HEK293 (cell line): ENCODE measurements around the gene CREB5.

Experiments used
- CTCF ChIP-seq: fragments of 450-650 bp; formaldehyde crosslinking; IDR thresholded peaks from 2 replicates; pipeline ENCODE4 v1.5.1; 2016; ENCODE audit warnings: missing biosample characterization, missing genetic modification characterization
- TSHZ1 ChIP-seq: fragments of 450-650 bp; formaldehyde crosslinking; IDR thresholded peaks from 2 replicates; pipeline ENCODE4 v1.5.1; 2016; ENCODE audit warnings: missing biosample characterization, missing genetic modification characterization, borderline replicate concordance
- ZNF248 ChIP-seq: fragments of 450-650 bp; formaldehyde crosslinking; IDR thresholded peaks from 2 replicates; pipeline ENCODE4 v1.5.1; 2017; ENCODE audit warnings: missing biosample characterization, missing genetic modification characterization
- ZNF600 ChIP-seq: fragments of 450-650 bp; formaldehyde crosslinking; IDR thresholded peaks from 2 replicates; pipeline ENCODE4 v1.5.1; 2016; ENCODE audit warnings: missing biosample characterization, missing genetic modification characterization
- ZNF658 ChIP-seq: fragments of 450-650 bp; formaldehyde crosslinking; IDR thresholded peaks from 2 replicates; pipeline ENCODE4; 2016; ENCODE audit warnings: missing biosample characterization, missing genetic modification characterization

- TF ChIP-seq ZNF658 (no peak), CTCF (tag by site-specific recombination) (no peak), ZNF248 (tag by site-specific recombination) (no peak), ZNF600 (tag by site-specific recombination) (no peak), TSHZ1 (tag by site-specific recombination) (no peak)
Observed at GRCh38 chr7:28395404-28395803, 16.9 kb upstream of the CREB5 start.
